ENCODE results near the gene MYO6.

The MYO6 gene

DNA sequence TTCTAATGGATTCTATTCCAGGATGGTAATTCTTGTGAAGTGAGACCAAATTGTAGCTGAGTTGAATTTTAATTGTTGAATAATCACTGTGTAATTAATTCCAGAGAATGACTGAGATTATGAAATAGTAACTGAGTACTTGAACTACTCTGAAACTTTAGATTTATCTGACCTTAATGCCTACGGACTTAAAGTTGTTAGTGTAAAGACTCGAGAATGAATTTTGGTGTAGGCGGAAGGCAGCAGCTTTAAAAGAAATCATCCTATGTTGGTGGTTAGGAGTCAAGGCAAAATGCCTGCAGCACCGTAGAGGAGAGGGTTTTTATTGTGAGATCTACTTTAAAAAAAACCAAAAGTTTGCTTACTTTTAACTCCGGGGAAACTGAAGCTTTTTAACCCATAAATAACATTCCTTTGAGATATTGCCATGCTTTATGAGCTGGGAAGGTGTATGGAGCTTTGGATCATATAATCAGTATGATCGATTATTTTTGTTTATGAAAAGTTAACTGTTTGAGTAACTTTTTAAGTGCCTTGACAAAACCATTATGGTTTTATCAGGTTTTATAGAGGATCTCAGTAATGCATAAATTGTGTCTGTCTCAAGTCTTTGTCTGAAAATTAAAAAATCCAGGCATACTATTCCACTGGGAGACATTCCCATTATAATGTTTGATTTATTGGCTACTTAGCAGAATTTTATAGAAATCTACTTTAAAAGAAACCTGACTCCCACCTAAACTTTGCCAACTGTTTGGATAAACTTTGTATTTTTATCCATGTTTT lies 46.1 kb downstream of the MYO6 start:
- no peak for TF ChIP-seq EP300 (IDR thresholded peaks at IDR 0.05; ENCODE audit: borderline replicate concordance)
- no peak for TF ChIP-seq EGR1 (IDR thresholded peaks at IDR 0.05)

DNA sequence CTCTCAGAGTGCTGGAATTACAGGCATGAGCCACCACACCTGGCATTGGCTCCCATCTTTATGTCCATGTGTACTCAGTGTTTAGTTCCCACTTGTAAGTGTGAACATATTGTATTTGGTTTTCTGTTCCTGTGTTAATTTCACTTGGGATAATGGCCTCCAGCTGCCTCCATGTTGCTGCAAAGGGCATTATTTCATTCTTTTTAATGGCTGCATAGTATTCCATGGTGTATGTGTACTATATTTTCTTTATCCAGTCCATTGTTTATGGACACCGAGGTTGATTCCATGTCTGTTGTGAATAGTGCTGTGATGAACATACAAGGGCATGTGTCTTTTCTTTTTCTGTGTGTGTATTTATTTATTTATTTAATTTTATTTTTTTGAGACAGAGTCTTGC lies 47.7 kb downstream of the MYO6 start:
- TF ChIP-seq ZBTB7A (IDR thresholded peaks at IDR 0.05; ENCODE audit: low read depth): no peak
- TF ChIP-seq TAF1 (IDR thresholded peaks at IDR 0.05; ENCODE audit: low read depth): no peak
- TF ChIP-seq TCF12 (IDR thresholded peaks at IDR 0.05; ENCODE audit: low read depth): no peak
- no peak for TF ChIP-seq CEBPB (IDR thresholded peaks at IDR 0.05)
- no peak for TF ChIP-seq FOXM1 (IDR thresholded peaks at IDR 0.05; ENCODE audit: borderline replicate concordance, low read depth)
- TF ChIP-seq TEAD4 (IDR thresholded peaks at IDR 0.05): no peak
- no peak for TF ChIP-seq NFIC (IDR thresholded peaks at IDR 0.05)
- TF ChIP-seq RAD21 (IDR thresholded peaks at IDR 0.05; ENCODE audit: low read depth): no peak
- TF ChIP-seq YY1 (IDR thresholded peaks at IDR 0.05; ENCODE audit: low read depth): no peak
- no peak for TF ChIP-seq EP300 (IDR thresholded peaks at IDR 0.05; ENCODE audit: borderline replicate concordance)
- TF ChIP-seq EGR1 (IDR thresholded peaks at IDR 0.05): no peak
- TF ChIP-seq, protein P1, sequence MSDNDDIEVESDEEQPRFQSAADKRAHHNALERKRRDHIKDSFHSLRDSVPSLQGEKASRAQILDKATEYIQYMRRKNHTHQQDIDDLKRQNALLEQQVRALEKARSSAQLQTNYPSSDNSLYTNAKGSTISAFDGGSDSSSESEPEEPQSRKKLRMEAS (IDR thresholded peaks at IDR 0.05): no peak
- TF ChIP-seq, protein P2, sequence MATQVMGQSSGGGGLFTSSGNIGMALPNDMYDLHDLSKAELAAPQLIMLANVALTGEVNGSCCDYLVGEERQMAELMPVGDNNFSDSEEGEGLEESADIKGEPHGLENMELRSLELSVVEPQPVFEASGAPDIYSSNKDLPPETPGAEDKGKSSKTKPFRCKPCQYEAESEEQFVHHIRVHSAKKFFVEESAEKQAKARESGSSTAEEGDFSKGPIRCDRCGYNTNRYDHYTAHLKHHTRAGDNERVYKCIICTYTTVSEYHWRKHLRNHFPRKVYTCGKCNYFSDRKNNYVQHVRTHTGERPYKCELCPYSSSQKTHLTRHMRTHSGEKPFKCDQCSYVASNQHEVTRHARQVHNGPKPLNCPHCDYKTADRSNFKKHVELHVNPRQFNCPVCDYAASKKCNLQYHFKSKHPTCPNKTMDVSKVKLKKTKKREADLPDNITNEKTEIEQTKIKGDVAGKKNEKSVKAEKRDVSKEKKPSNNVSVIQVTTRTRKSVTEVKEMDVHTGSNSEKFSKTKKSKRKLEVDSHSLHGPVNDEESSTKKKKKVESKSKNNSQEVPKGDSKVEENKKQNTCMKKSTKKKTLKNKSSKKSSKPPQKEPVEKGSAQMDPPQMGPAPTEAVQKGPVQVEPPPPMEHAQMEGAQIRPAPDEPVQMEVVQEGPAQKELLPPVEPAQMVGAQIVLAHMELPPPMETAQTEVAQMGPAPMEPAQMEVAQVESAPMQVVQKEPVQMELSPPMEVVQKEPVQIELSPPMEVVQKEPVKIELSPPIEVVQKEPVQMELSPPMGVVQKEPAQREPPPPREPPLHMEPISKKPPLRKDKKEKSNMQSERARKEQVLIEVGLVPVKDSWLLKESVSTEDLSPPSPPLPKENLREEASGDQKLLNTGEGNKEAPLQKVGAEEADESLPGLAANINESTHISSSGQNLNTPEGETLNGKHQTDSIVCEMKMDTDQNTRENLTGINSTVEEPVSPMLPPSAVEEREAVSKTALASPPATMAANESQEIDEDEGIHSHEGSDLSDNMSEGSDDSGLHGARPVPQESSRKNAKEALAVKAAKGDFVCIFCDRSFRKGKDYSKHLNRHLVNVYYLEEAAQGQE (IDR thresholded peaks at IDR 0.05; ENCODE audit: low read depth): no peak
- TF ChIP-seq CREB1 (IDR thresholded peaks at IDR 0.05; ENCODE audit: low read depth): no peak

DNA sequence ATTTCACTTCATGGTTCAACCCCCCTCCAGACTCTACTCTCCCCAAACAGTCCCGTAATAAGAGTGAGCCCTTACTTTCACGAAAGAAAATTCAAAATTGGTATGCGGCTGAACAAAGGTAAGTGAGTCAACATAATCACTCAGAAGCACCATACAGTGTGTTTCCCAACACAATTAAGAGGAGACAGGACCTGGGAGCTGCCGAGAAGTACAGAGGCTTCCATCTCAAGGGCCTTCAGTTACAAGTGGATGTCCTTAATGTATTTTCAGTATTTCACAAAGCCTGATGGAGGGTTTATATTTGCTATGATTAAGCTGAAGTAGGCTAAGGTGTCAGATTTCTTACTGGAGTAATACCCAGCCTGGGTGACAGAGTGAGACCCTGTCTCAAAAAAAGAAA lies 51.1 kb downstream of the MYO6 start:
- TF ChIP-seq, protein P1 (IDR thresholded peaks at IDR 0.05): no peak
- no peak for TF ChIP-seq CEBPB (IDR thresholded peaks at IDR 0.05)

DNA sequence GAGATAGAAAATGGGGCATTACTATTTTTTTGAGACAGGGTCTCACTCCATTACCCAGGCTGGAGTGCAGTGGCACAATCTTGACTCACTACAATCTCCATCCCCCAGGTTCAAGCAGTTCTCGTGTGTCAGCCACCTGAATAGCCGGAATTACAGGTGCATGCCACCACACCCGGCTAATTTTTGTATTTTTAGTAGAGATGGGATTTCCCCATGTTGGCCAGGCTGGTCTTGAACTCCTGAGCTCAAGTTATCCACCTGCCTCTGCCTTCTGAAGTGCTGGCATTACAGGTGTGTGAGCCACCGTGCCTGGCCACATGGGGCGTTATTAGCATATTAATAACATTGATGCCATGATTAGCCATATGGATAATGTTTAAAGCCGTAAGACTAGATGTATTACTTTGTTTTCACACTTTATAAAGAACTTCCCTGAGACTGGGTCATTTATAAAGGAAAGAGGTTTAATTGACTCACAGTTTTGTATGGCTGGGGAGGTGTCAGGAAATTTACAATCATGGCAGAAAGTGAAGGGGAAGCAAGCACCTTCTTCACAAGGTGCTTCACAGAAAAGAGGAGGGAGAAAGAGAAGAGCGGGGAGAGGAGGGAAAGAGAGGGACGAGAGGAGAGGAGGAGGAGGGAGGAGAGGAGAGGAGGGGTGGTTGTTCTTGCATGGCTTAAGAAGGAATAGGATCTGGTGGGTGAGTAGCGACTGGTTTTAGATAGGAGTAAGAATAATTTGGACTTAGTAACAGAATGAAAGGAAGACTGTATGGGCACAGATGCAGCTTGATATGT lies 51.9 kb downstream of the MYO6 start:
- no peak for TF ChIP-seq YY1 (IDR thresholded peaks at IDR 0.05; ENCODE audit: low read depth)

DNA sequence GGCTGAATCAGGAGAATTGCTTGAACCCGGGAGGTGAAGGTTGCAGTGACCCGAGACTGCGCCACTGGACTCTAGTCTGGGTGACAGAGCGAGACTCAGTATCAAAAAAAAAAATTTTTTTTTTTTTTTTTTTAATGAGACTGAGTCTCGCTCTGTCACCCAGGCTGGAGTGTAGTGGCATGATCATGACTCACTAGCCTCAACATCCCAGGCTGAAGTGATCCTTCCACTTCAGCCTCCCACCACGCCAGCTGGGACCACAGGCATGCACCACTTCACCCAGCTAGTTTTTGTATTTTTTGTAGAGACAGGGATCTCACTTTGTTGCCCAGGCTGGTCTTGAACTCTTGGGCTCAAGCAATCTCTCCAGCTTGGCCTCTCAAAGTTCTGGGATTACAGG lies 53.3 kb downstream of the MYO6 start:
- TF ChIP-seq, protein P1 (IDR thresholded peaks at IDR 0.05): no peak

DNA sequence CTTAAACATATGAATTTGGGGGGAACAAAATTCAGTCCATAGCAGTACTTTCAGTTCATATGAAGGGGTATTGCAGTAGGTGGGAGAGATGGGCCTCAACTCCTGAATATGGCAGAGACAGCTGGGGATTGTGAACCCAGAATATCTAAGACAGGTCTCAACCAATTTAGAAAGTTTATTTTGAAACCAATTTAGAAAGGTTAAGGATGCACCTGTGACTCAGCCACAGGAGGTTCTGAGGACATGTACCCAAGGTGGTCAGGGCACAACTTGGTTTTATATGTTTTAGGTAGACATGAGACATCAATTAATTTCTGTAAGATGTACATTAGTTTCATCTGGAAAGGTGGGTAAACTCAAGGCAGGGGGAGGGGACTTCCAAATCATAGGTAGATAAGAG lies 59.5 kb downstream of the MYO6 start:
- no peak for TF ChIP-seq CREB1 (IDR thresholded peaks at IDR 0.05; ENCODE audit: low read depth)
- TF ChIP-seq YY1 (IDR thresholded peaks at IDR 0.05; ENCODE audit: low read depth): no peak
- TF ChIP-seq FOXM1 (IDR thresholded peaks at IDR 0.05; ENCODE audit: borderline replicate concordance, low read depth): no peak
- no peak for TF ChIP-seq TEAD4 (IDR thresholded peaks at IDR 0.05)
- TF ChIP-seq, protein P2 (IDR thresholded peaks at IDR 0.05; ENCODE audit: low read depth): no peak
- no peak for TF ChIP-seq TCF12 (IDR thresholded peaks at IDR 0.05; ENCODE audit: low read depth)

DNA sequence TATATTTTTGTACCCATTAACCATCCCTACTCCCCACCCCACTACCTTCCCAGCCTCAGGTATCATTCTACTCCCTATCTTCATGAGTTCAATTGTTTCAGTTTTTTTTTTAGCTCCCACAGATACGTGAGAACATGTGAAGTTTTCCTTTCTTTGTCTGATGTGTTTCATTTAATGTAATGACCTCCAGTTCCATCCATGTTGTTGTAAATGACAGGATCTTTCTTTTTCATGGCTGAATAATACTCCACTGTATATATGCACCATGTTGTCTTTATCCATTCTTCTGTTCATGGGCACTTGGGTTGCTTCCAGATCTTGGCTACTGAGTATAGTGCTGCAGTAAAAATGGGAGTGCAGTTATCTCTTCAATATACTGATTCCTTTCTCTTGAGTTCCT lies 63.5 kb downstream of the MYO6 start:
- TF ChIP-seq, protein P1 (IDR thresholded peaks at IDR 0.05): no peak
- TF ChIP-seq YY1 (IDR thresholded peaks at IDR 0.05; ENCODE audit: low read depth) (no peak), TCF12 (IDR thresholded peaks at IDR 0.05; ENCODE audit: low read depth) (no peak), TAF1 (IDR thresholded peaks at IDR 0.05; ENCODE audit: low read depth) (no peak), EGR1 (IDR thresholded peaks at IDR 0.05) (no peak), CEBPB (IDR thresholded peaks at IDR 0.05) (no peak), EP300 (IDR thresholded peaks at IDR 0.05; ENCODE audit: borderline replicate concordance) (no peak), ZBTB7A (IDR thresholded peaks at IDR 0.05; ENCODE audit: low read depth) (no peak), TEAD4 (IDR thresholded peaks at IDR 0.05) (no peak), NFIC (IDR thresholded peaks at IDR 0.05) (no peak), RAD21 (IDR thresholded peaks at IDR 0.05; ENCODE audit: low read depth) (no peak), CREB1 (IDR thresholded peaks at IDR 0.05; ENCODE audit: low read depth) (no peak), FOXM1 (IDR thresholded peaks at IDR 0.05; ENCODE audit: borderline replicate concordance, low read depth) (no peak)
- TF ChIP-seq, protein P2 (IDR thresholded peaks at IDR 0.05; ENCODE audit: low read depth): no peak
- TF ChIP-seq, protein P3, sequence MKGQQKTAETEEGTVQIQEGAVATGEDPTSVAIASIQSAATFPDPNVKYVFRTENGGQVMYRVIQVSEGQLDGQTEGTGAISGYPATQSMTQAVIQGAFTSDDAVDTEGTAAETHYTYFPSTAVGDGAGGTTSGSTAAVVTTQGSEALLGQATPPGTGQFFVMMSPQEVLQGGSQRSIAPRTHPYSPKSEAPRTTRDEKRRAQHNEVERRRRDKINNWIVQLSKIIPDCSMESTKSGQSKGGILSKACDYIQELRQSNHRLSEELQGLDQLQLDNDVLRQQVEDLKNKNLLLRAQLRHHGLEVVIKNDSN (IDR thresholded peaks at IDR 0.05): no peak

All from Ishikawa (cell line).